IPS-18a (cell line): ENCODE results near the gene MRGPRF.

ENCODE experiments used
- H3K27ac ChIP-seq: one replicate; pipeline ENCODE4 v1.5.1; 2013; ENCODE audit warnings: low read length
- H3K27me3 ChIP-seq: one replicate; pipeline ENCODE4 v1.6.1; 2013; ENCODE audit warnings: mild to moderate bottlenecking, low read length; ENCODE audit not compliant: control insufficient read depth, insufficient read depth
- H3K36me3 ChIP-seq: one replicate; pipeline ENCODE4 v1.6.1; 2013; ENCODE audit warnings: low read depth, low read length; ENCODE audit not compliant: control insufficient read depth
- H3K4me1 ChIP-seq: one replicate; pipeline ENCODE4 v1.6.1; 2013; ENCODE audit warnings: low read depth, low read length; ENCODE audit not compliant: control insufficient read depth
- H3K4me3 ChIP-seq: one replicate; pipeline ENCODE4 v1.5.1; 2013; ENCODE audit warnings: low read length
- H3K9ac ChIP-seq: one replicate; pipeline ENCODE4 v1.6.1; 2013; ENCODE audit warnings: mild to moderate bottlenecking, low read length, moderate library complexity
- H3K9me3 ChIP-seq: one replicate; pipeline ENCODE4 v1.6.1; 2013; ENCODE audit warnings: low read depth, low read length; ENCODE audit not compliant: control insufficient read depth

MRGPRF gene

GRCh38 chr11:68988491-68988890 lies 24.6 kb downstream of the MRGPRF start:
- H3K36me3 ChIP-seq: no peaks in the 10 kb centered on the region
- no peak overlapping the region for H3K4me3 ChIP-seq
- H3K4me1 ChIP-seq: no peaks in the 10 kb centered on the region
- no peak overlapping the region for H3K9ac ChIP-seq
- H3K27ac ChIP-seq: no peak overlapping the region
- H3K27me3 ChIP-seq: no peaks in the 10 kb centered on the region
- H3K9me3 ChIP-seq: no peaks in the 10 kb centered on the region

DNA sequence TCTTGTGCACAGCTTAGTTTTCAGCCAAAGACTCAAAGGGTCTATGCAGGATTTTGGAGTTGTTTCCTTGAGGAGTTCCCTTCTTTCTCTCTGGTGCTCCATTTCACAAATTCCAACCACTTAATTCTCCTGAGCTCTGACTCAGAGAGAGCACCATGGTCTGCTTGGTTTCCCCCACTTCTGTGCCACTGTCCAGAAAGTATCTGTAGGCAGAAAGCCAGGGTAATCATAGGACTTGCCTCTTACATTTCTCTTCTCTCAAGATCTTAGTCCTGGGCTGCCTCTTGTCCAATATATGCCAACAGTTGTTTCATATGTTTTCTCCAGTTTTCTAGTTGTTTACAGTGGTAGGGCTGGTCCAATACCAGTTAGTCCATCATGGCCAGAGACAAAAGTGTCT lies 25.8 kb downstream of the MRGPRF start:
- no peak overlapping the region for H3K27ac ChIP-seq
- H3K9ac ChIP-seq: no peak overlapping the region
- H3K9me3 ChIP-seq: no peaks in the 10 kb centered on the region
- H3K36me3 ChIP-seq: no peaks in the 10 kb centered on the region
- H3K4me3 ChIP-seq: no peak overlapping the region
- H3K27me3 ChIP-seq: no peaks in the 10 kb centered on the region
- no peaks in the 10 kb centered on the region for H3K4me1 ChIP-seq

DNA sequence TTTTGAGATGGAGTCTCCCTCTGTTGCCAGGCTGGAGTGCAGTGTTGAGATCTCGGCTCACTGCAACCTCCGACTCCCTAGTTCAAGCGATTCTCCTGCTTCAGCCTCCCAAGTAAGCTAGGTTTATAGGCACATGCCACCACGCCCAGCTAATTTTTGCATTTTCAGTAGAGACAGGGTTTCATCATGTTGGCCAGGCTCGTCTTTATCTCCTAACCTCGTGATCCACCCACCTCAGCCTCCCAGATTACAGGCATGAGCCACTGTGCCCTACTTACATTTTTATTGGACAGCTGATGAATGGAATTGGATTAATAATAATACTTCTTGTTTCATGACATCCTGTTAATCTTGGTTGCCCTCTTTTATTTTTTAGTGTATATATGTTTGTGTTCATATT lies 29.2 kb downstream of the MRGPRF start:
- no peak overlapping the region for H3K27ac ChIP-seq
- no peak overlapping the region for H3K4me3 ChIP-seq
- H3K9me3 ChIP-seq: no peaks in the 10 kb centered on the region
- no peaks in the 10 kb centered on the region for H3K36me3 ChIP-seq
- H3K9ac ChIP-seq: no peak overlapping the region
- no peaks in the 10 kb centered on the region for H3K27me3 ChIP-seq
- H3K4me1 ChIP-seq: peaks cover 4% of the 10 kb centered on the region

DNA sequence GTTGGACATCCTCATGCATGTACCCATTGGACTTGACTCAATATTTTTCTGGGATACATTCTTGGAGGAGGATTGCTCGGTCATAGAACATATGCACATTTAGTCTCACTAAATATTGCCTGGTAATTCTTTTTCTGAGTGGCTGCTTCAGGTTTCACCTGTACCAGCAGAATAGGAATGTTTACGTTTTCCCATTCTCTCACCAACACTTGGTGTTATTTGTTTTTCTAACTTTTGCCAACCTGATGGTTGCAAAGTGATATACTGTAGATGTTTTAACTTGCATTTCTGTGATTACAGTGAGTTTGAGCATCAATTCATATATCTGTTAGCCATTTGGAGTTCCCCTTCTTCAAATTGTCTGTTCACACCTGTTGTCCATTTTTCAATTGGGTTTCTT lies 30.9 kb downstream of the MRGPRF start:
- H3K4me3 ChIP-seq: no peak overlapping the region
- H3K36me3 ChIP-seq: no peaks in the 10 kb centered on the region
- H3K9me3 ChIP-seq: no peaks in the 10 kb centered on the region
- H3K27me3 ChIP-seq: no peaks in the 10 kb centered on the region
- no peak overlapping the region for H3K27ac ChIP-seq
- no peak overlapping the region for H3K9ac ChIP-seq
- peaks cover 4% of the 10 kb centered on the region for H3K4me1 ChIP-seq

GRCh38 chr11:68980776-68981065 lies 32.3 kb downstream of the MRGPRF start, which contains the start of gene MRGPRD:
MRGPRD (minus strand) TSS chr11:68980986; CDS start chr11:68980986, 0 bp downstream.
- no peaks in the 10 kb centered on the region for H3K9me3 ChIP-seq
- no peak within 1 kb of the TSS for H3K9ac ChIP-seq
- H3K36me3 ChIP-seq: no peaks in the 10 kb centered on the region
- H3K27me3 ChIP-seq: no peaks in the 10 kb centered on the region
- no peak within 1 kb of the TSS for H3K4me3 ChIP-seq
- H3K4me1 ChIP-seq: peaks cover 4% of the 10 kb centered on the region
- H3K27ac ChIP-seq: no peak within 1 kb of the TSS

GRCh38 chr11:68979931-68980775 lies 32.9 kb downstream of the MRGPRF start:
- Histone ChIP-seq H3K9me3 (no peaks in the 10 kb centered on the region), H3K27ac (no peak overlapping the region), H3K27me3 (no peaks in the 10 kb centered on the region), H3K4me3 (no peak overlapping the region), H3K36me3 (no peaks in the 10 kb centered on the region), H3K9ac (no peak overlapping the region), H3K4me1 (peaks cover 4% of the 10 kb centered on the region)

DNA sequence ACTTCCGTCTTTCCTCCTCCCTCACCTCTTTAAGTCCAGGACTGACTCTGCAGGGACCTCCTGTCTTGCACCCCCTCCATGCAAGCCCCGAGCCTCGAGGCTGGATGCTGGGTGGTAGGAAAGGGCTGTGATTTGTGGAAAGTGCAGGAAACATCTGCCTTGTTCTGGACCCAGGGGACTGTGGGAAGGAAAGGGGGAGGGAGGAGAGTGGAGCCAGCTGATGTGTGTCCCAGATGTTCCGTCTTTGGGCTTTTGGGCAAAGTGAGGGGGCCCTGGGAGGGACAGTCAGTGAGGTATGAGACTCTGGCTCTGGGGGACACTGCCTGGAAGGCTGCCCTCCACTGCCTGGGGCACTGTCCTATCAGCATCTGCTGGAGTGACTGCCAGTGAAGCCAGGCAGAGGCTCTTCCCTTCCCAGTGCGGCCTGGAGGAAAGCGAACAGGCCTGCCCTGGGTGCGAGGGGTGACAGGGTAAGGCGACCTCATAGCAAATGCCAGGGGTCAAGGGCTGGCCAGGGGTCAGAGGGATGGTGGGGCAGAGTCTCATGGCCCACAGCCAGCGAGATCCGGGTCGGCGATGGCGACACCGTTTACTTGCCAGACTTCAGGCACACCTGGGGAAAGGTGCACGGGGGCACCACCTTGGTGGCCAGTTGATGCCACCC lies 34.0 kb downstream of the MRGPRF start:
- Histone ChIP-seq H3K36me3 (no peaks in the 10 kb centered on the region), H3K27me3 (no peaks in the 10 kb centered on the region), H3K9me3 (no peaks in the 10 kb centered on the region), H3K27ac (no peak overlapping the region), H3K4me1 (peaks cover 4% of the 10 kb centered on the region), H3K9ac (no peak overlapping the region), H3K4me3 (no peak overlapping the region)

- no peak overlapping the region for H3K9ac ChIP-seq
- no peaks in the 10 kb centered on the region for H3K9me3 ChIP-seq
- peaks cover 4% of the 10 kb centered on the region for H3K4me1 ChIP-seq
- no peak overlapping the region for H3K4me3 ChIP-seq
- H3K27me3 ChIP-seq: no peaks in the 10 kb centered on the region
- no peaks in the 10 kb centered on the region for H3K36me3 ChIP-seq
- H3K27ac ChIP-seq: no peak overlapping the region
These were observed 34.5 kb downstream of the MRGPRF start for GRCh38 chr11:68978626-68978930.

DNA sequence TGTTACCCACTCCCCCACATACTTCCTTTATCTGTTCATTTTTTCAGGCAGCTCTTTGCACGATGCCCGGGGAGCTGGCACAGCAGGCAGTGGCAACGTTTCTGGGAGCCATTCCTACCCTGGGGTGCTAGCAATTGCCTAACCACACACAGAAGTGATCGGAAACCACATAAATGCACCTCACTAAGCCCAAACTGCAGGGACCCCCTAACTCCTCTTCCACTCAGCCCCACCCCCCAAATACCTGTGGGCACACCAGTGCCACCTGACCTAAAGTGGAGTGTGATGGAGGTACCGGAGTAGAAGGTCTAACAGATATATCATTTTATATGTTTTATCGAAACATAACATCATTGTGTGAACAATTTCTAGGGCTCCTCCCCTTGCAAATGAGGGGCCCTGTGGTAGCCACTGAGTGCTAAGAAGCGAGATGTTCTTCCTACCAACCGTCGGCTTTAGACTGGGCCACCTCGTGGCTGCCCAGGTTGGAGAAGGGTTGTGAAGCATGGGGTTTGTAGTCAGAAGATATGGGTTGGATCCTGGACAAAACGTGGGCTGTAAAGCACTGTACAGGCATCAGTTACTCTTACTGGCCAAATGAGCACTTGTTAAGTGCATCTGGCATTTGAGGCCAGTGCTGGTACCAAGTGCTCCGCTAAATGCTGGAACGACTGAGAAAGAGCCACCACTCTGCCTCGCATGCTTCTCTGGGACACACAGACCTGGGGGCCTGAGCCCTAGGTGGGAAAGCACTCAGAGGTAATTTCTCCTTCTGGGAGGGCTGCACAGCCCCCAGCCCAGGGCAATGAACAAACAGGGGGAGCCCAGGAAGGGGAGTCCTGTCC lies 35.0 kb downstream of the MRGPRF start:
- Histone ChIP-seq H3K27ac (no peak overlapping the region), H3K27me3 (no peaks in the 10 kb centered on the region), H3K9ac (no peak overlapping the region), H3K36me3 (no peaks in the 10 kb centered on the region), H3K4me3 (no peak overlapping the region), H3K4me1 (peaks cover 4% of the 10 kb centered on the region), H3K9me3 (no peaks in the 10 kb centered on the region)

DNA sequence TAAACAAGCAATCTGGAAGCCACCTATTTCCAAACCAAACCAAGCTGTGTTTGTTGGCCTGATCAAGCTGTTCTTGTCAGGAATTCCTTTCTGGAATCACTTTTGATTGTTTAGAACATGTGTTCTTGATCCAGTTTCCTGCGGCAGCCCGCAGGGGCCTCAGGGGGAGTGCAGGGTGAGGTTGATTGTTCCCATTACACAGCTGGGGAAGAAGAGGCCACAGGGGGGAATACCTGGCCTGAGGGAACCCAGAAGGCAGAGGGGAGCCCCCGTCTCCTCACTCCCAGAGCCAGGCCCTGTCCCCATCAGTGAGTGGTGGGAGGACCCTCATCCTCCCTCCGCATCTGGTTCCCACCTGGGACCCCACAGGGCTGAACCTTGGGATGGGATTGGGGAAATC lies 36.5 kb downstream of the MRGPRF start:
- no peaks in the 10 kb centered on the region for H3K9me3 ChIP-seq
- H3K9ac ChIP-seq: no peak overlapping the region
- H3K27me3 ChIP-seq: no peaks in the 10 kb centered on the region
- peaks cover 4% of the 10 kb centered on the region for H3K4me1 ChIP-seq
- no peaks in the 10 kb centered on the region for H3K36me3 ChIP-seq
- no peak overlapping the region for H3K4me3 ChIP-seq
- no peak overlapping the region for H3K27ac ChIP-seq

- H3K4me1 ChIP-seq: peaks cover 4% of the 10 kb centered on the region
- no peaks in the 10 kb centered on the region for H3K27me3 ChIP-seq
These were observed 37.0 kb downstream of the MRGPRF start for GRCh38 chr11:68976095-68976494.

More at GRCh38 chr11:68976095-68976494, 37.0 kb downstream of the MRGPRF start:
- H3K9me3 ChIP-seq: no peaks in the 10 kb centered on the region
- H3K27ac ChIP-seq: no peak overlapping the region
- H3K36me3 ChIP-seq: no peaks in the 10 kb centered on the region
- H3K9ac ChIP-seq: no peak overlapping the region
- no peak overlapping the region for H3K4me3 ChIP-seq
